ENCODE data around the gene DNAL1. TPM values are rescaled to one million over a fixed set of nuclear protein-coding genes. Genes with fewer than 3 reads are reported as not detected.

The DNAL1 gene
- total RNA-seq, 1 experiment from 2014 or later, result 12.2 TPM

- H3K9me3 Mint-ChIP-seq (ENCODE audit: unreplicated experiment), result no peaks in the 10 kb centered on the region
- H3K36me3 Mint-ChIP-seq (ENCODE audit: insufficient read depth, unreplicated experiment), result peaks cover 62% of the 10 kb centered on the region
- TF ChIP-seq CTCF (IDR thresholded peaks at IDR 0.05; ENCODE audit: insufficient read depth in 1 of 2, low read depth in 1 of 2, low read length in 1 of 2, severe bottlenecking in 1 of 2, unreplicated experiment in 1 of 2), result no peak
- CTCF ChIA-PET, result interaction anchor here (1.0 to 1.2 kb wide), 2 partner anchors 14 to 63 kb away, joined by 4 to 5 read pairs; no protein-coding TSS in a partner anchor
- H3K36me3 ChIP-seq (ENCODE audit: control insufficient read depth, insufficient read depth, low read length), result peaks cover 2% of the 10 kb centered on the region
- peak overlapping the region; percentile 99 for H3K27ac Mint-ChIP-seq (ENCODE audit: unreplicated experiment)
- POLR2A ChIA-PET, result interaction anchor here (0.6 to 1.2 kb wide), 7 partner anchors 64 to 1946 kb away, joined by 3 to 6 read pairs (median 4); partner anchors contain the start of genes ACOT2, COQ6, ERG28 and FAM161B
- peaks cover 13% of the 10 kb centered on the region for H3K4me1 Mint-ChIP-seq (ENCODE audit: low read depth, unreplicated experiment)
- no TSS peak for BruUV-seq (replicated peaks)
- peak overlapping the region; percentile 90 for H3K4me3 Mint-ChIP-seq (ENCODE audit: unreplicated experiment)
- no peaks in the 10 kb centered on the region for H3K9me3 ChIP-seq
- intact Hi-C loops (cut with micrococcal nuclease; ENCODE audit: unreplicated experiment), result no loop called here
- DNase-seq, result no peak
- H3K27me3 Mint-ChIP-seq (ENCODE audit: insufficient read depth, unreplicated experiment), result no peaks in the 10 kb centered on the region
- peaks cover 10% of the 10 kb centered on the region; the same call in 1 of the 2 replicates for H3K4me1 ChIP-seq
- no peaks in the 10 kb centered on the region for H3K27me3 ChIP-seq (replicated peaks; ENCODE audit: control insufficient read depth, insufficient read depth, low read length)
- H3K4me3 ChIP-seq (ENCODE audit: low read depth, low read length), result peak overlapping the region; percentile 94
Measured at GRCh38 chr14:73714656-73715081, 69.9 kb downstream of the DNAL1 start.

GRCh38 chr14:73715707-73716106 is 70.9 kb downstream of the DNAL1 start:
- intact Hi-C loops (cut with micrococcal nuclease; ENCODE audit: unreplicated experiment), result no loop called here
- Histone ChIP-seq H3K27me3 (replicated peaks; ENCODE audit: control insufficient read depth, insufficient read depth, low read length) (no peaks in the 10 kb centered on the region), H3K36me3 (ENCODE audit: control insufficient read depth, insufficient read depth, low read length) (peaks cover 2% of the 10 kb centered on the region), H3K4me3 (ENCODE audit: low read depth, low read length) (no peak overlapping the region), H3K9me3 (no peaks in the 10 kb centered on the region), H3K4me1 (peaks cover 10% of the 10 kb centered on the region; the same call in 1 of the 2 replicates)
- no peaks in the 10 kb centered on the region for H3K9me3 Mint-ChIP-seq (ENCODE audit: unreplicated experiment)
- no peak overlapping the region for H3K27ac Mint-ChIP-seq (ENCODE audit: unreplicated experiment)
- DNase-seq, result no peak
- no peak for TF ChIP-seq CTCF (IDR thresholded peaks at IDR 0.05; ENCODE audit: insufficient read depth in 1 of 2, low read depth in 1 of 2, low read length in 1 of 2, severe bottlenecking in 1 of 2, unreplicated experiment in 1 of 2)
- CTCF ChIA-PET, result no interaction called here
- no TSS peak for BruUV-seq (replicated peaks)
- peaks cover 13% of the 10 kb centered on the region for H3K4me1 Mint-ChIP-seq (ENCODE audit: low read depth, unreplicated experiment)
- no peak overlapping the region for H3K4me3 Mint-ChIP-seq (ENCODE audit: unreplicated experiment)
- peaks cover 66% of the 10 kb centered on the region for H3K36me3 Mint-ChIP-seq (ENCODE audit: insufficient read depth, unreplicated experiment)
- POLR2A ChIA-PET, result no interaction called here
- H3K27me3 Mint-ChIP-seq (ENCODE audit: insufficient read depth, unreplicated experiment), result no peaks in the 10 kb centered on the region

DNA sequence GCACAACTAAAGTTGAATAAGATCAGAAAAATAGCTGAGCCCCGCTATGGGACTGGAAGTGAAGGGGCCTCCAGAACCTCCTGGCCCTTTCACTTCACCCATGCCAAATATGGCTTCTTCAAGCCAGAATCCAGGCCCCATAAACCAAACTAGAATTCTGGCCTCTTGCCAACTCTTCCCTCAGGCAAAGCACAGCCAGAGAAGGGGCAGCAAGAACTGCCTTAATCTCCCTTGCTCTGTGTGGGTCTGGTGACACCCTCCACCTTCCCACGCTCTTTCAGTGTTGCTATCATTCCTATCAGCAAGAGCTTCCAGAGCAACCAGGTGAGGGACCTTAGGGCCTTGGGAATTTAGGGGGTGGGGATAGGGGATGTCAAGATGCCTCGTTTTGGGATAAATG is 72.5 kb downstream of the DNAL1 start:
- no peak for TF ChIP-seq CTCF (IDR thresholded peaks at IDR 0.05; ENCODE audit: insufficient read depth in 1 of 2, low read depth in 1 of 2, low read length in 1 of 2, severe bottlenecking in 1 of 2, unreplicated experiment in 1 of 2)
- no peak for DNase-seq
- CTCF ChIA-PET, result interaction anchor here (0.7 to 1.6 kb wide), 2 partner anchors 41 to 882 kb away, joined by 4 read pairs; no protein-coding TSS in a partner anchor
- no peaks in the 10 kb centered on the region for H3K9me3 ChIP-seq
- Mint-ChIP-seq H3K9me3 (ENCODE audit: unreplicated experiment) (no peaks in the 10 kb centered on the region), H3K36me3 (ENCODE audit: insufficient read depth, unreplicated experiment) (peaks cover 79% of the 10 kb centered on the region), H3K27ac (ENCODE audit: unreplicated experiment) (no peak overlapping the region), H3K27me3 (ENCODE audit: insufficient read depth, unreplicated experiment) (no peaks in the 10 kb centered on the region), H3K4me1 (ENCODE audit: low read depth, unreplicated experiment) (peaks cover 10% of the 10 kb centered on the region), H3K4me3 (ENCODE audit: unreplicated experiment) (no peak overlapping the region)
- intact Hi-C loops (cut with micrococcal nuclease; ENCODE audit: unreplicated experiment), result no loop called here
- no peak overlapping the region for H3K4me3 ChIP-seq (ENCODE audit: low read depth, low read length)
- POLR2A ChIA-PET, result no interaction called here
- no peaks in the 10 kb centered on the region for H3K27me3 ChIP-seq (replicated peaks; ENCODE audit: control insufficient read depth, insufficient read depth, low read length)
- no TSS peak for BruUV-seq (replicated peaks)
- peaks cover 5% of the 10 kb centered on the region; the same call in 1 of the 2 replicates for H3K4me1 ChIP-seq
- H3K36me3 ChIP-seq (ENCODE audit: control insufficient read depth, insufficient read depth, low read length), result peaks cover 6% of the 10 kb centered on the region
